Measurements from ENCODE around the gene SNCB.

- TF ChIP-seq CTCF (conservative IDR thresholded peaks at IDR 0.05) (no peak), ZFX (IDR thresholded peaks at IDR 0.05) (no peak)
These were observed 23.4 kb upstream of the SNCB start for GRCh38 chr5:176653401-176654385.
